Psoas muscle (tissue), 8 donors: ENCODE data around the gene FGF1. TPM values are rescaled to one million over a fixed set of nuclear protein-coding genes. Genes with fewer than 3 reads are reported as not detected.

ENCODE experiments used
- ATAC-seq, 4 donors: fragments of 200-7000 bp; cut with Tn5 transposase; one replicate each; pipeline ENCODE4 v1.9.1; 2020; ENCODE audit warnings: moderate library complexity in 3 of 4, mild to moderate bottlenecking in 2 of 4
- DNase-seq, 2 donors: peaks; one replicate each; pipeline ENCODE4 v3.0.0-alpha.2; 2020
- H3K27ac ChIP-seq: fragments of 200-600 bp; one replicate; pipeline ENCODE4 v1.8.0; 2022
- H3K27me3 ChIP-seq, 3 donors: fragments of 200-600 bp in 1 of 3; one replicate each; pipeline versions ENCODE4 v1.6.1 to v1.8.0; 2013 to 2022; ENCODE audit warnings: low read length in 2 of 3, mild to moderate bottlenecking in 2 of 3, moderate library complexity in 1 of 3; ENCODE audit not compliant: insufficient read depth in 3 of 3
- H3K36me3 ChIP-seq, 2 donors: fragments of 200-600 bp in 1 of 2; one replicate each; pipeline versions ENCODE4 v1.6.1 to v1.8.0; 2013 to 2022; ENCODE audit warnings: low read depth in 1 of 2, mild to moderate bottlenecking in 1 of 2, moderate library complexity in 1 of 2; ENCODE audit not compliant: insufficient read depth in 1 of 2
- H3K4me1 ChIP-seq: fragments of 200-600 bp; one replicate; pipeline ENCODE4 v1.8.0; 2022
- H3K4me3 ChIP-seq: fragments of 200-600 bp; one replicate; pipeline ENCODE4 v1.8.0; 2022; ENCODE audit warnings: mild to moderate bottlenecking
- H3K9me3 ChIP-seq: fragments of 200-600 bp; one replicate; pipeline ENCODE4 v1.8.0; 2022
- WGBS, 3 donors: extraction: QIAGEN DNeasy Blood & Tissue Kit; methylation state at CpG; one replicate each; pipeline versions ENCODE4 v1.1.6 to v1.1.7; 2013; 5-methylcytosine and 5-hydroxymethylcytosine counted together
- intact Hi-C, 2 donors: fragments of 100-400 bp; cut with DNase I; formaldehyde crosslinking; loops; one replicate each; pipeline versions ENCODE4 v1.11.0 to v1.14.2; 2022
- polyA plus RNA-seq, 3 donors: library from polyadenylated mRNA; stranded (reverse); fragments of 200-250 nt; gene quantifications; one replicate each; pipeline ENCODE4 v1.2.3, GENCODE V29; 2013
- total RNA-seq, 4 donors: library from RNA; stranded (reverse); fragmentation: NEBNext Ultra II Directional in 2 of 4; extraction: Animal tissue kit (Norgen Biotek cat#: 25700) in 2 of 4; gene quantifications; one replicate each; pipeline versions ENCODE4 v1.2.1 to v1.2.4, GENCODE V29; 2021 to 2023
- TF ChIP-seq, protein P1 (sequence below): fragments of 200-600 bp; IDR thresholded peaks from one replicate; pipeline ENCODE4 v1.8.0; 2022; ENCODE audit warnings: antibody characterized with exemption
- donor health status: healthy with polysubstance abuse.
- donor health status: DM: no; HTN: no; CAD: no; lungs with moderate emphysema.
- donor health status: Bipolar disorder and iron deficiency.
- donor health status: healthy.
- donor health status: DM: yes; HTN: yes; CAD: no.
- donor health status: DM: no; HTN: no; CAD: no.
- donor health status: DM: no; HTN: no; CAD: no.
- donor health status: DM: yes; HTN: yes; CAD: no.

The FGF1 gene
- total and polyA plus RNA-seq, 7 donors: 0.34 to 7.1 (median 1.00) TPM

GRCh38 chr5:142640316-142641005 is 45.4 kb downstream of the FGF1 start:
- WGBS, 3 donors: 56 to 60% (median 59%) methylated on average over 9 of the region's 9 CpGs
- no peak overlapping the region for H3K27ac ChIP-seq
- no peak for ATAC-seq
- no peak for DNase-seq
- TF ChIP-seq, protein P1, sequence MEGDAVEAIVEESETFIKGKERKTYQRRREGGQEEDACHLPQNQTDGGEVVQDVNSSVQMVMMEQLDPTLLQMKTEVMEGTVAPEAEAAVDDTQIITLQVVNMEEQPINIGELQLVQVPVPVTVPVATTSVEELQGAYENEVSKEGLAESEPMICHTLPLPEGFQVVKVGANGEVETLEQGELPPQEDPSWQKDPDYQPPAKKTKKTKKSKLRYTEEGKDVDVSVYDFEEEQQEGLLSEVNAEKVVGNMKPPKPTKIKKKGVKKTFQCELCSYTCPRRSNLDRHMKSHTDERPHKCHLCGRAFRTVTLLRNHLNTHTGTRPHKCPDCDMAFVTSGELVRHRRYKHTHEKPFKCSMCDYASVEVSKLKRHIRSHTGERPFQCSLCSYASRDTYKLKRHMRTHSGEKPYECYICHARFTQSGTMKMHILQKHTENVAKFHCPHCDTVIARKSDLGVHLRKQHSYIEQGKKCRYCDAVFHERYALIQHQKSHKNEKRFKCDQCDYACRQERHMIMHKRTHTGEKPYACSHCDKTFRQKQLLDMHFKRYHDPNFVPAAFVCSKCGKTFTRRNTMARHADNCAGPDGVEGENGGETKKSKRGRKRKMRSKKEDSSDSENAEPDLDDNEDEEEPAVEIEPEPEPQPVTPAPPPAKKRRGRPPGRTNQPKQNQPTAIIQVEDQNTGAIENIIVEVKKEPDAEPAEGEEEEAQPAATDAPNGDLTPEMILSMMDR: no peak
- H3K4me3 ChIP-seq: no peak overlapping the region
- H3K36me3 ChIP-seq: no peaks in the 10 kb centered on the region
- no peaks in the 10 kb centered on the region for H3K9me3 ChIP-seq
- H3K27me3 ChIP-seq: peaks cover 0 to 7% (median 0%) of the 10 kb centered on the region in 3 donors
- H3K4me1 ChIP-seq: peaks cover 7% of the 10 kb centered on the region
- intact Hi-C loops: no loop called here

GRCh38 chr5:142639455-142639854 is 46.4 kb downstream of the FGF1 start:
- 84 to 95% (median 85%) methylated on average over 4 of the region's 4 CpGs for WGBS, 3 donors
- Histone ChIP-seq H3K4me1 (no peaks in the 10 kb centered on the region), H3K27me3 (peaks cover 0 to 7% (median 0%) of the 10 kb centered on the region in 3 donors), H3K27ac (no peak overlapping the region), H3K9me3 (no peaks in the 10 kb centered on the region), H3K36me3 (no peaks in the 10 kb centered on the region), H3K4me3 (no peak overlapping the region)
- intact Hi-C loops: no loop called here
- TF ChIP-seq, protein P1: no peak
- ATAC-seq (no peak), DNase-seq (no peak)

DNA sequence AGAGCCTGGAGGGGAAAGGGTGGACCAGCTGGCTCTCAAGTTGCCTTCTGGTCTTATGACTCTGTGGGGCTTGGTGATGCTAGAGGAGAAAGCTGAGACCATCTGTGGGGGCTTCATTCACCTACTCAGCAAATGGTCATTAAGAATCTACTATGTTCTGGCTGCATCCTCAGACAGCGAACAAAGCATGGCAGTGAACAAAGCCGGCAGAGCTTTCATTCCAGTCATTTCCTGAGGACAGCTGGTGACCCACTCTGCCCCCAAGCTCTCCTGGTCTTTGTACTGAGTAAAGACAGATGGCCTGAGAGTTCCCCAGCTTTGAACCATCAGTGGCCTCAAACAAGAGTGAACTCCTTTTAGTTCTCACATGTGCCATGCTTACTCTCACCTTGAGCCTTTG is 48.0 kb downstream of the FGF1 start:
- Histone ChIP-seq H3K36me3 (no peaks in the 10 kb centered on the region), H3K4me3 (no peak overlapping the region), H3K9me3 (no peaks in the 10 kb centered on the region), H3K27me3 (peaks cover 0 to 7% (median 0%) of the 10 kb centered on the region in 3 donors), H3K4me1 (no peaks in the 10 kb centered on the region), H3K27ac (no peak overlapping the region)
- TF ChIP-seq, protein P1: no peak
- intact Hi-C loops: no loop called here
- 36 to 56% (median 39%) methylated on average over 2 of the region's 2 CpGs for WGBS, 3 donors
- DNase-seq (no peak), ATAC-seq (no peak)

DNA sequence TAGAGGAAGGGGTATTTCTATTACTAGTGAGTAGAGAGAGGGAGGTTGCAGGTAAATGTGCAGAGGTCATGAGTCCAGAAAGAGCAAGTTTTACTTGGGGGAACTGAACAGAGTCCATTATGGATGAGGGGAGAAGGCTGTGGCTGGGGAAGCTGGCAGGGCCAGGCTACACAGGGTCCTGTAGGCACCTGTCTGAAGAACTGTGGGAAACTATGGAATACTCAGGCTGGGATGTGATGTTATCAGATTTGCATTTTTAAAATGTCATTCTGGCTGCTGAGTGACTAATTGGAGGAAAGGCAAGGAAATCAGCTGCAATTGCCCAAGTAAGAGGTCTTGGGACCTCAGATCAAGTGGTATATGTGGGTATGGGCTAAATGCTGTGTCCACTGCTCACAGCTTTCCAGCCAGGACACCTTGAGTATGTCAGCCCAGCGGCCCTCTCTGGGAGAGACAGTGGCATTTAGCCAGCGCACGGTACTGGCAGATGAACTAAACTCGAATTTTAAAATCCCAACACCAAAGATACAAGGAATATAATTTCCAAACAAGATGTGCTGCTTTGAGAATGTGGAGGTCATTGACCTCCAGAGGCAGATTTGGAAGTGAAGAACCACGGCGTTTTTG is 49.1 kb downstream of the FGF1 start:
- Histone ChIP-seq H3K4me1 (no peaks in the 10 kb centered on the region), H3K36me3 (no peaks in the 10 kb centered on the region), H3K27me3 (peaks cover 0 to 7% (median 0%) of the 10 kb centered on the region in 3 donors), H3K9me3 (no peaks in the 10 kb centered on the region), H3K27ac (no peak overlapping the region), H3K4me3 (no peak overlapping the region)
- no peak for ATAC-seq
- TF ChIP-seq, protein P1: no peak
- no peak for DNase-seq
- 79 to 83% (median 81%) methylated on average over 6 of the region's 6 CpGs for WGBS, 3 donors
- intact Hi-C loops: no loop called here
